DMS153 treated with DMSO at 0.1 percent for 48 hours (cell line): ENCODE data around the gene C3orf38.
"Not testable (repeated sequence)": the region's sequence is repeated elsewhere in the genome, so short reads cannot be mapped to it uniquely, and the experiment has no call there.

Experiments used
- DNase-seq: peaks from one replicate; lab custom pipeline; 2025; ENCODE audit not compliant: unreplicated experiment; lab: John Stamatoyannopoulos, UW

C3orf38 gene

GRCh38 chr3:88151358-88151757 lies 1.6 kb downstream of the C3orf38 start:
- no peak for DNase-seq

- DNase-seq: no peak
Measured at GRCh38 chr3:88152841-88153240, 3.1 kb downstream of the C3orf38 start.

- no peak for DNase-seq
Measured at GRCh38 chr3:88166419-88166971, 16.7 kb downstream of the C3orf38 start.

- DNase-seq: no peak
Measured at GRCh38 chr3:88167173-88167572, 17.4 kb downstream of the C3orf38 start.

- no peak for DNase-seq
Measured at GRCh38 chr3:88167704-88168103, 17.9 kb downstream of the C3orf38 start.

GRCh38 chr3:88168171-88168570 lies 18.4 kb downstream of the C3orf38 start:
- DNase-seq: no peak

GRCh38 chr3:88180398-88180999 lies 30.7 kb downstream of the C3orf38 start:
- no peak for DNase-seq

- DNase-seq: not testable (repeated sequence)
Measured at GRCh38 chr3:88182165-88182918, 32.6 kb downstream of the C3orf38 start.

- DNase-seq: no peak
Measured at GRCh38 chr3:88188436-88188835, 38.7 kb downstream of the C3orf38 start.

GRCh38 chr3:88189361-88189810 lies 39.6 kb downstream of the C3orf38 start:
- DNase-seq: no peak

GRCh38 chr3:88191872-88192409 lies 42.2 kb downstream of the C3orf38 start:
- no peak for DNase-seq

GRCh38 chr3:88192631-88193030 lies 42.9 kb downstream of the C3orf38 start:
- no peak for DNase-seq

GRCh38 chr3:88195951-88196434 lies 46.2 kb downstream of the C3orf38 start:
- DNase-seq: no peak

- DNase-seq: no peak
Measured at GRCh38 chr3:88198121-88198520, 48.4 kb downstream of the C3orf38 start.

GRCh38 chr3:88203642-88204055 lies 53.9 kb downstream of the C3orf38 start:
- peak; percentile 56 for DNase-seq
